ENCODE results near the gene DCST2.

- TF ChIP-seq GABPA (IDR thresholded peaks at IDR 0.05; ENCODE audit: borderline replicate concordance, insufficient read depth, low read length) (no peak), CTCF (IDR thresholded peaks at IDR 0.05; ENCODE audit: control extremely low read depth in 1 of 3, insufficient read depth in 1 of 3, low read depth in 1 of 3, low read length in 3 of 3) (no peak), POLR2A (IDR thresholded peaks at IDR 0.05; ENCODE audit: control extremely low read depth in 1 of 2, low read depth in 2 of 2, low read length in 2 of 2) (no peak), EP300 (IDR thresholded peaks at IDR 0.05; ENCODE audit: borderline replicate concordance in 1 of 2, low read depth in 2 of 2, low read length in 2 of 2) (no peak), EZH2 (IDR thresholded peaks at IDR 0.05; ENCODE audit: low read depth, low read length, severe bottlenecking) (no peak)
- TF ChIP-seq, protein P1, sequence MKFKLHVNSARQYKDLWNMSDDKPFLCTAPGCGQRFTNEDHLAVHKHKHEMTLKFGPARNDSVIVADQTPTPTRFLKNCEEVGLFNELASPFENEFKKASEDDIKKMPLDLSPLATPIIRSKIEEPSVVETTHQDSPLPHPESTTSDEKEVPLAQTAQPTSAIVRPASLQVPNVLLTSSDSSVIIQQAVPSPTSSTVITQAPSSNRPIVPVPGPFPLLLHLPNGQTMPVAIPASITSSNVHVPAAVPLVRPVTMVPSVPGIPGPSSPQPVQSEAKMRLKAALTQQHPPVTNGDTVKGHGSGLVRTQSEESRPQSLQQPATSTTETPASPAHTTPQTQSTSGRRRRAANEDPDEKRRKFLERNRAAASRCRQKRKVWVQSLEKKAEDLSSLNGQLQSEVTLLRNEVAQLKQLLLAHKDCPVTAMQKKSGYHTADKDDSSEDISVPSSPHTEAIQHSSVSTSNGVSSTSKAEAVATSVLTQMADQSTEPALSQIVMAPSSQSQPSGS (IDR thresholded peaks at IDR 0.05; ENCODE audit: low read length) = no peak
Measured at GRCh38 chr1:155077346-155077745, 43.8 kb upstream of the DCST2 start.

All from H1 (cell line).